Measurements from ENCODE around the gene MAPK8IP2. TPM values are rescaled to one million over a fixed set of nuclear protein-coding genes. Genes with fewer than 3 reads are reported as not detected.
A peak's percentile ranks its signal among the peaks of the same experiment; 100 is the strongest.
"Not testable (repeated sequence)": the region's sequence is repeated elsewhere in the genome, so short reads cannot be mapped to it uniquely, and the experiment has no call there.

MAPK8IP2 gene
- total RNA-seq, 1 experiment from 2014 or later, result 6.4 TPM

- peak; percentile 10 for TF ChIP-seq TCF7L2 (IDR thresholded peaks at IDR 0.05; ENCODE audit: borderline replicate concordance, extremely low read depth, insufficient read depth, insufficient read length)
These were observed 12.8 kb downstream of the MAPK8IP2 start (continued) for GRCh38 chr22:50613291-50613981.

DNA sequence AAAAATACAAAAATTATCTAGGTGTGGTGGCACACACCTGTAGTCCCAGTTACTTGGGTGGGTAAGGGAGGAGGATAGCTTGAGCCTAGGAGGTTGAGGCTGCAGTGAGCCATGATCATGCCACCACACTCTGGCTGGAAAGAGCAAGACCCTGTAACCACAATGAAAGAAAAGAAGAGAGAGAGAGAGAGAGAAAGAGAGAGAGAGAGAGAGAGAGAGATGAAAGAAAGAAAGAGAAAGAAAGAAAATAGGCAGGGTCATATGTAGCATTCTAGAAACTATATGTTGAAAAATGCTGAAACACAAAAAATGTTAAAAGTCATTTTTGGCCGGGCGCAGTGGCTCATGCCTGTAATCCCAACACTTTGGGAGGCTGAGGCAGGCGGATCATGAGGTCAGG, 13.7 kb downstream of the MAPK8IP2 start:
- CTCF ChIA-PET; RAD21 ChIA-PET (ENCODE audit: low non-redundant PET in 1 of 2, low total read pairs in 2 of 2, uncharacterized antibody in 2 of 2, unreplicated experiment in 2 of 2); POLR2A ChIA-PET; intact Hi-C loops (cut with micrococcal nuclease); H3K9ac ChIP-seq (ENCODE audit: low read length); H3K27ac ChIP-seq (ENCODE audit: low read depth, low read length); BruUV-seq (replicated peaks); H3K4me3 ChIP-seq (replicated peaks in 1 of 2; ENCODE audit: low read depth in 1 of 2, low read length in 2 of 2); H3K27me3 ChIP-seq (ENCODE audit: insufficient read depth, low read length); DNase-seq (ENCODE audit: low read depth, low spot score); ATAC-seq; H3K79me2 ChIP-seq (ENCODE audit: insufficient read depth, low read length); H3K36me3 ChIP-seq (ENCODE audit: control insufficient read depth in 1 of 2, insufficient read depth in 2 of 2, low read length in 2 of 2); H3K9me3 ChIP-seq (ENCODE audit: control insufficient read depth in 1 of 2, insufficient read depth in 1 of 2, low read depth in 1 of 2, low read length in 2 of 2); H3K9me2 ChIP-seq (ENCODE audit: insufficient read depth); H4K20me1 ChIP-seq (ENCODE audit: insufficient read depth): not testable (repeated sequence)
- Histone ChIP-seq H3K4me2 (ENCODE audit: low read length) (peak overlapping the region; percentile 62), H2AFZ (ENCODE audit: low read depth, low read length, poor library complexity, severe bottlenecking) (peak overlapping the region; percentile 28), H3K4me1 (ENCODE audit: control insufficient read depth in 1 of 2, insufficient read depth in 2 of 2, low read length in 2 of 2) (peaks cover 19 to 28% of the 10 kb centered on the region in 2 experiments)

GRCh38 chr22:50620593-50621355, 20.2 kb downstream of the MAPK8IP2 start:
- intact Hi-C loops (cut with micrococcal nuclease), result loop anchor here (1.0 to 5.0 kb wide), 2 partner anchors 44 to 88 kb away; partner anchors contain the start of gene TYMP
- CTCF ChIA-PET, result interaction anchor here (0.6 to 2.3 kb wide), 10 partner anchors 10 to 369 kb away, joined by 3 to 16 read pairs (median 3); partner anchors contain the start of genes CHKB, HDAC10 and SCO2
- POLR2A ChIA-PET, result interaction anchor here (0.7 to 0.8 kb wide), 2 partner anchors 18 to 95 kb away, joined by 3 read pairs; partner anchors contain the start of gene SCO2
- DNase-seq (ENCODE audit: low read depth, low spot score) (no peak), ATAC-seq (peak; percentile 82)
- H3K27ac ChIP-seq (ENCODE audit: low read depth, low read length), result no peak overlapping the region
- TF ChIP-seq, protein P1, sequence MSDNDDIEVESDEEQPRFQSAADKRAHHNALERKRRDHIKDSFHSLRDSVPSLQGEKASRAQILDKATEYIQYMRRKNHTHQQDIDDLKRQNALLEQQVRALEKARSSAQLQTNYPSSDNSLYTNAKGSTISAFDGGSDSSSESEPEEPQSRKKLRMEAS (IDR thresholded peaks at IDR 0.05), result no peak
- no peak for TF ChIP-seq SRF (IDR thresholded peaks at IDR 0.05; ENCODE audit: low read depth)
- no peak for TF ChIP-seq TCF7L2 (IDR thresholded peaks at IDR 0.05; ENCODE audit: borderline replicate concordance, extremely low read depth, insufficient read depth, insufficient read length)
- TF ChIP-seq ZFX (IDR thresholded peaks at IDR 0.05), result no peak
- no peak for TF ChIP-seq FOSL1 (IDR thresholded peaks at IDR 0.05; ENCODE audit: low read depth)
- H4K20me1 ChIP-seq (ENCODE audit: insufficient read depth), result no peaks in the 10 kb centered on the region
- peak overlapping the region; percentile 89 for H3K4me2 ChIP-seq (ENCODE audit: low read length)
- peak overlapping the region; percentile 32 to 53 for H3K4me3 ChIP-seq (replicated peaks in 1 of 2; ENCODE audit: low read depth in 1 of 2, low read length in 2 of 2)
- peak overlapping the region; percentile 95 for H2AFZ ChIP-seq (ENCODE audit: low read depth, low read length, poor library complexity, severe bottlenecking)
- peaks cover 6% of the 10 kb centered on the region; the same call in 1 of the 2 replicates for H3K27me3 ChIP-seq (ENCODE audit: insufficient read depth, low read length)
- RAD21 ChIA-PET (ENCODE audit: low non-redundant PET in 1 of 2, low total read pairs in 2 of 2, uncharacterized antibody in 2 of 2, unreplicated experiment in 2 of 2), result interaction anchor here (0.7 to 1.0 kb wide), 5 partner anchors 45 to 206 kb away, joined by 3 to 4 read pairs (median 3); no protein-coding TSS in a partner anchor
- H3K9ac ChIP-seq (ENCODE audit: low read length), result peak overlapping the region; percentile 34; the same call in 1 of the 2 replicates
- no TSS peak for BruUV-seq (replicated peaks)
- peaks cover 5 to 34% of the 10 kb centered on the region in 2 experiments; a peak in 3 of 4 replicates for H3K4me1 ChIP-seq (ENCODE audit: control insufficient read depth in 1 of 2, insufficient read depth in 2 of 2, low read length in 2 of 2)
- H3K9me2 ChIP-seq (ENCODE audit: insufficient read depth), result no peaks in the 10 kb centered on the region
- no peaks in the 10 kb centered on the region for H3K36me3 ChIP-seq (ENCODE audit: control insufficient read depth in 1 of 2, insufficient read depth in 2 of 2, low read length in 2 of 2)
- no peaks in the 10 kb centered on the region for H3K9me3 ChIP-seq (ENCODE audit: control insufficient read depth in 1 of 2, insufficient read depth in 1 of 2, low read depth in 1 of 2, low read length in 2 of 2)
- H3K79me2 ChIP-seq (ENCODE audit: insufficient read depth, low read length), result no peaks in the 10 kb centered on the region
